Measurements from ENCODE around the gene ESRRG.

DNA sequence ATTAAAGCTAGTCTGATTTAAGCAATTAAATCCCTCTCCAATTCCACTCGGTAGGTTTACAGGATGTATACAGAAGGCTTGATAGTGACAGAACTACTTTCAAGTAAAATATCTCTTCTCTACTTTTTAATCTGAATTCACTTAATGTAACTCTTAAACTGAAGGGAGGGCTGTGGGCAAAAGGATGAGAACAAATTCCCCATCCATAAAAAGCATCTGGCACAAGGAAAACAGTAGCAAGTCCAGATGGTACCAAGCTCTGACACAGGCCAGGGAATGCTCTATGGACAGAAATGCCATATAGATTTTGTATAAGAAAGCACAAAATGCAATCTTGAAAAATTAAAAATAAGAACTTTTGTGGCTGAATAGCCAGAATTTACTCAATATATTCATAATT is 246.9 kb downstream of the ESRRG start:
- TF ChIP-seq, protein P1, sequence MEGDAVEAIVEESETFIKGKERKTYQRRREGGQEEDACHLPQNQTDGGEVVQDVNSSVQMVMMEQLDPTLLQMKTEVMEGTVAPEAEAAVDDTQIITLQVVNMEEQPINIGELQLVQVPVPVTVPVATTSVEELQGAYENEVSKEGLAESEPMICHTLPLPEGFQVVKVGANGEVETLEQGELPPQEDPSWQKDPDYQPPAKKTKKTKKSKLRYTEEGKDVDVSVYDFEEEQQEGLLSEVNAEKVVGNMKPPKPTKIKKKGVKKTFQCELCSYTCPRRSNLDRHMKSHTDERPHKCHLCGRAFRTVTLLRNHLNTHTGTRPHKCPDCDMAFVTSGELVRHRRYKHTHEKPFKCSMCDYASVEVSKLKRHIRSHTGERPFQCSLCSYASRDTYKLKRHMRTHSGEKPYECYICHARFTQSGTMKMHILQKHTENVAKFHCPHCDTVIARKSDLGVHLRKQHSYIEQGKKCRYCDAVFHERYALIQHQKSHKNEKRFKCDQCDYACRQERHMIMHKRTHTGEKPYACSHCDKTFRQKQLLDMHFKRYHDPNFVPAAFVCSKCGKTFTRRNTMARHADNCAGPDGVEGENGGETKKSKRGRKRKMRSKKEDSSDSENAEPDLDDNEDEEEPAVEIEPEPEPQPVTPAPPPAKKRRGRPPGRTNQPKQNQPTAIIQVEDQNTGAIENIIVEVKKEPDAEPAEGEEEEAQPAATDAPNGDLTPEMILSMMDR (IDR thresholded peaks at IDR 0.05), result no peak
- TF ChIP-seq POLR2A (IDR thresholded peaks at IDR 0.05) (no peak), POLR2AphosphoS5 (IDR thresholded peaks at IDR 0.05) (no peak)
